H9 (cell line): ENCODE measurements around the gene HAO1. TPM values are rescaled to one million over a fixed set of nuclear protein-coding genes. Genes with fewer than 3 reads are reported as not detected.

Source experiments
- DNase-seq: peaks from one replicate; pipeline ENCODE4 v3.0.0-alpha.2; 2017
- H2AFZ ChIP-seq: one replicate; pipeline ENCODE4 v1.6.1; 2013; ENCODE audit warnings: mild to moderate bottlenecking, low read length, control low read depth, moderate library complexity
- H2AK5ac ChIP-seq: 2 replicates; pipeline ENCODE4 v1.6.1; 2013; ENCODE audit warnings: low read length, control low read depth, mixed read lengths; ENCODE audit not compliant: insufficient read length
- H2BK120ac ChIP-seq: one replicate; pipeline ENCODE4 v1.6.1; 2013; ENCODE audit warnings: low read depth, mild to moderate bottlenecking, low read length, control low read depth, inconsistent platforms; ENCODE audit not compliant: poor library complexity, severe bottlenecking
- H2BK12ac ChIP-seq: 2 replicates; pipeline ENCODE4 v1.6.1; 2013; ENCODE audit warnings: low read length, control low read depth, mixed read lengths, low read depth; ENCODE audit not compliant: insufficient read length
- H2BK15ac ChIP-seq: 2 replicates; pipeline ENCODE4 v1.6.1; 2013; ENCODE audit warnings: low read depth, low read length, control low read depth
- H2BK20ac ChIP-seq: one replicate; pipeline ENCODE4 v1.6.1; 2013; ENCODE audit warnings: low read depth, mild to moderate bottlenecking, low read length, control low read depth, inconsistent platforms; ENCODE audit not compliant: poor library complexity, severe bottlenecking
- H2BK5ac ChIP-seq: 2 replicates; pipeline ENCODE4 v1.6.1; 2013; ENCODE audit warnings: low read length, control low read depth, mixed read lengths; ENCODE audit not compliant: insufficient read length
- H3K14ac ChIP-seq: 2 replicates; pipeline ENCODE4 v1.6.1; 2013; ENCODE audit warnings: low read length, control low read depth; ENCODE audit not compliant: insufficient read depth
- H3K18ac ChIP-seq: 2 replicates; pipeline ENCODE4 v1.6.1; 2013; ENCODE audit warnings: low read depth, mild to moderate bottlenecking, mixed read lengths, low read length, control low read depth; ENCODE audit not compliant: insufficient read length
- H3K23ac ChIP-seq: 2 replicates; pipeline ENCODE4 v1.6.1; 2013; ENCODE audit warnings: low read length, control low read depth, mixed read lengths, low read depth; ENCODE audit not compliant: insufficient read length
- H3K23me2 ChIP-seq: 2 replicates; pipeline ENCODE4 v1.6.1; 2013; ENCODE audit warnings: low read depth, mild to moderate bottlenecking, mixed read lengths, low read length, control low read depth; ENCODE audit not compliant: insufficient read length, poor library complexity, severe bottlenecking
- H3K27ac ChIP-seq: 2 replicates; pipeline ENCODE4 v1.5.1; 2013; ENCODE audit warnings: low read length, control low read depth, mixed read lengths, low read depth; ENCODE audit not compliant: insufficient read length
- H3K27me3 ChIP-seq: 2 replicates; pipeline ENCODE4 v1.6.1; 2013; ENCODE audit warnings: low read length, control low read depth, inconsistent platforms; ENCODE audit not compliant: insufficient read depth
- H3K4ac ChIP-seq: 2 replicates; pipeline ENCODE4 v1.6.1; 2013; ENCODE audit warnings: low read depth, mild to moderate bottlenecking, control low read depth, inconsistent platforms, low read length, moderate library complexity
- H3K4me1 ChIP-seq: 2 replicates; pipeline ENCODE4 v1.6.1; 2013; ENCODE audit warnings: low read length, control low read depth, inconsistent platforms; ENCODE audit not compliant: insufficient read depth
- H3K4me2 ChIP-seq: 2 replicates; pipeline ENCODE4 v1.6.1; 2013; ENCODE audit warnings: low read length, control low read depth, mixed read lengths; ENCODE audit not compliant: insufficient read length, insufficient read depth
- H3K56ac ChIP-seq: 2 replicates; pipeline ENCODE4 v1.6.1; 2013; ENCODE audit warnings: low read depth, mild to moderate bottlenecking, mixed read lengths, low read length, control low read depth; ENCODE audit not compliant: insufficient read length
- H3K79me1 ChIP-seq: 2 replicates; pipeline ENCODE4 v1.6.1; 2013; ENCODE audit warnings: low read depth, mild to moderate bottlenecking, moderate library complexity, low read length, control low read depth, inconsistent platforms; ENCODE audit not compliant: insufficient read depth, poor library complexity, severe bottlenecking
- H3K79me2 ChIP-seq: 2 replicates; pipeline ENCODE4 v1.6.1; 2013; ENCODE audit warnings: low read length, control low read depth, inconsistent platforms; ENCODE audit not compliant: insufficient read depth
- H3K9ac ChIP-seq: 2 replicates; pipeline ENCODE4 v1.6.1; 2013; ENCODE audit warnings: low read length, control low read depth, mixed read lengths; ENCODE audit not compliant: insufficient read length; ENCODE audit errors: extremely low read depth
- H3K9me3 ChIP-seq: one replicate; pipeline ENCODE4 v1.6.1; 2013; ENCODE audit warnings: low read depth, low read length, inconsistent platforms; ENCODE audit not compliant: control insufficient read depth
- H3T11ph ChIP-seq: one replicate; pipeline ENCODE4 v1.6.1; 2013; ENCODE audit warnings: mild to moderate bottlenecking, low read length, control low read depth, inconsistent platforms
- H4K20me1 ChIP-seq: one replicate; pipeline ENCODE4 v1.6.1; 2013; ENCODE audit not compliant: control insufficient read depth, insufficient read length, insufficient read depth
- H4K5ac ChIP-seq: 2 replicates; pipeline ENCODE4 v1.6.1; 2013; ENCODE audit warnings: low read depth, mild to moderate bottlenecking, mixed read lengths, low read length, control low read depth; ENCODE audit not compliant: insufficient read length
- H4K8ac ChIP-seq: replicated peaks from 2 replicates; pipeline ENCODE4 v1.6.1; 2013; ENCODE audit warnings: low read length, control low read depth, mixed read lengths, low read depth; ENCODE audit not compliant: insufficient read length
- H4K91ac ChIP-seq: 2 replicates; pipeline ENCODE4 v1.6.1; 2013; ENCODE audit warnings: low read depth, mild to moderate bottlenecking, moderate library complexity, mixed read lengths, low read length, control low read depth; ENCODE audit not compliant: insufficient read length
- H3K27ac Mint-ChIP-seq, 3 experiments: 2 replicates in 2 of 3; 3 replicates in 1 of 3; pipeline ENCODE4 v1.8.0; 2020 to 2021; ENCODE audit warnings: mixed read lengths in 3 of 3, mild to moderate bottlenecking in 1 of 3, moderate library complexity in 1 of 3
- H3K27me3 Mint-ChIP-seq: 2 replicates; pipeline ENCODE4 v1.8.0; 2021; ENCODE audit warnings: low read depth, mild to moderate bottlenecking, moderate library complexity, mixed read lengths
- H3K36me3 Mint-ChIP-seq, 3 experiments: 2 replicates in 2 of 3; 3 replicates in 1 of 3; pipeline ENCODE4 v1.8.0; 2020 to 2021; ENCODE audit warnings: low read depth in 3 of 3, mixed read lengths in 3 of 3; ENCODE audit not compliant: insufficient read depth in 1 of 3
- H3K4me1 Mint-ChIP-seq, 2 experiments: 2 replicates each; pipeline ENCODE4 v1.8.0; 2020; ENCODE audit warnings: mixed read lengths in 2 of 2
- H3K4me3 Mint-ChIP-seq, 2 experiments: 2 replicates in 1 of 2; 3 replicates in 1 of 2; pipeline ENCODE4 v1.8.0; 2020 to 2021; ENCODE audit warnings: mild to moderate bottlenecking in 2 of 2, mixed read lengths in 2 of 2, moderate library complexity in 1 of 2
- H3K9me3 Mint-ChIP-seq, 2 experiments: 2 replicates in 1 of 2; 3 replicates in 1 of 2; pipeline ENCODE4 v1.8.0; 2020; ENCODE audit warnings: mild to moderate bottlenecking in 2 of 2, mixed read lengths in 2 of 2, moderate library complexity in 1 of 2
- total RNA-seq: library from RNA; stranded (reverse); gene quantifications from 2 replicates; pipeline ENCODE4 v1.2.1, GENCODE V29; 2021
- TF ChIP-seq, protein P1 (sequence below): fragments of 200-600 bp; sonication (generic); conservative IDR thresholded peaks from 3 replicates; pipeline ENCODE4 v1.8.0; 2021; ENCODE audit warnings: antibody characterized with exemption, mild to moderate bottlenecking

Gene HAO1
- total RNA-seq, 1 experiment from 2014 or later: not detected

GRCh38 chr20:7853493-7853892 lies 86.8 kb downstream of the HAO1 start:
- no peak overlapping the region for H2AFZ ChIP-seq
- no peak overlapping the region for H3K4ac ChIP-seq
- no peaks in the 10 kb centered on the region for H4K20me1 ChIP-seq
- H2BK120ac ChIP-seq: no peak overlapping the region
- Mint-ChIP-seq H3K36me3 (no peaks in the 10 kb centered on the region), H3K4me3 (no peak overlapping the region), H3K27ac (no peak overlapping the region), H3K9me3 (no peaks in the 10 kb centered on the region), H3K27me3 (no peaks in the 10 kb centered on the region), H3K4me1 (peaks cover under 1 to 12% of the 10 kb centered on the region in 2 experiments; a peak in 3 of 4 replicates)
- no peak overlapping the region for H2BK15ac ChIP-seq
- H2BK5ac ChIP-seq: no peak overlapping the region
- no peak overlapping the region for H2AK5ac ChIP-seq
- H4K8ac ChIP-seq: no peak overlapping the region
- no peak overlapping the region for H2BK20ac ChIP-seq
- DNase-seq: no peak
- H3K14ac ChIP-seq: no peak overlapping the region
- no peak overlapping the region for H3K18ac ChIP-seq
- H4K5ac ChIP-seq: no peak overlapping the region
- no peak overlapping the region for H3K23ac ChIP-seq
- TF ChIP-seq, protein P1, sequence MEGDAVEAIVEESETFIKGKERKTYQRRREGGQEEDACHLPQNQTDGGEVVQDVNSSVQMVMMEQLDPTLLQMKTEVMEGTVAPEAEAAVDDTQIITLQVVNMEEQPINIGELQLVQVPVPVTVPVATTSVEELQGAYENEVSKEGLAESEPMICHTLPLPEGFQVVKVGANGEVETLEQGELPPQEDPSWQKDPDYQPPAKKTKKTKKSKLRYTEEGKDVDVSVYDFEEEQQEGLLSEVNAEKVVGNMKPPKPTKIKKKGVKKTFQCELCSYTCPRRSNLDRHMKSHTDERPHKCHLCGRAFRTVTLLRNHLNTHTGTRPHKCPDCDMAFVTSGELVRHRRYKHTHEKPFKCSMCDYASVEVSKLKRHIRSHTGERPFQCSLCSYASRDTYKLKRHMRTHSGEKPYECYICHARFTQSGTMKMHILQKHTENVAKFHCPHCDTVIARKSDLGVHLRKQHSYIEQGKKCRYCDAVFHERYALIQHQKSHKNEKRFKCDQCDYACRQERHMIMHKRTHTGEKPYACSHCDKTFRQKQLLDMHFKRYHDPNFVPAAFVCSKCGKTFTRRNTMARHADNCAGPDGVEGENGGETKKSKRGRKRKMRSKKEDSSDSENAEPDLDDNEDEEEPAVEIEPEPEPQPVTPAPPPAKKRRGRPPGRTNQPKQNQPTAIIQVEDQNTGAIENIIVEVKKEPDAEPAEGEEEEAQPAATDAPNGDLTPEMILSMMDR: no peak
- no peaks in the 10 kb centered on the region for H3K23me2 ChIP-seq
- no peaks in the 10 kb centered on the region for H3K9me3 ChIP-seq
- H3K27ac ChIP-seq: no peak overlapping the region
- H3K79me1 ChIP-seq: no peaks in the 10 kb centered on the region
- H3K27me3 ChIP-seq: no peaks in the 10 kb centered on the region
- H3K79me2 ChIP-seq: no peaks in the 10 kb centered on the region
- no peak overlapping the region for H3K9ac ChIP-seq
- no peak overlapping the region for H3K56ac ChIP-seq
- no peak overlapping the region for H2BK12ac ChIP-seq
- H3K4me1 ChIP-seq: peaks cover 3% of the 10 kb centered on the region; the same call in 1 of the 2 replicates
- H4K91ac ChIP-seq: no peak overlapping the region
- H3T11ph ChIP-seq: no peak overlapping the region
- H3K4me2 ChIP-seq: no peak overlapping the region
